Stomach (tissue), 19 donors: Measurements from ENCODE around the gene PECR. TPM values are rescaled to one million over a fixed set of nuclear protein-coding genes. Genes with fewer than 3 reads are reported as not detected.
A peak's percentile ranks its signal among the peaks of the same experiment; 100 is the strongest.

Experiments
- DNase-seq, 2 donors: peaks; one replicate each; pipeline versions ENCODE4 v3.0.0 to v3.0.0-alpha.2; 2013 to 2019
- H3K27ac ChIP-seq, 5 donors: fragments of 200-600 bp in 4 of 5; sonication (generic) in 4 of 5; one replicate each; pipeline ENCODE4 v1.5.1; 2013 to 2019; ENCODE audit warnings: mild to moderate bottlenecking in 1 of 5, moderate library complexity in 1 of 5
- H3K27me3 ChIP-seq, 3 donors: fragments of 200-600 bp; sonication (generic); one replicate each; pipeline ENCODE4 v1.5.1; 2017 to 2019; ENCODE audit warnings: mixed run types in 1 of 3
- H3K36me3 ChIP-seq, 4 donors: fragments of 200-600 bp; sonication (generic); 1 replicate in 3 of 4; 2 replicates in 1 of 4; pipeline ENCODE4 v1.5.1; 2016 to 2019
- H3K4me1 ChIP-seq, 4 donors: fragments of 200-600 bp; sonication (generic); one replicate each; pipeline ENCODE4 v1.5.1; 2016 to 2019
- H3K4me3 ChIP-seq, 4 donors: fragments of 200-600 bp; sonication (generic) in 3 of 4; one replicate each; pipeline ENCODE4 v1.5.1; 2016 to 2019; ENCODE audit warnings: mild to moderate bottlenecking in 1 of 4
- H3K9me3 ChIP-seq, 4 donors: fragments of 200-600 bp; sonication (generic); one replicate each; pipeline ENCODE4 v1.5.1; 2016 to 2019
- EP300 ChIP-seq: sonication (generic); formaldehyde crosslinking; IDR thresholded peaks from one replicate; pipeline ENCODE4 v1.6.1; 2017; ENCODE audit warnings: antibody characterized with exemption
- POLR2A ChIP-seq, 4 donors: fragments of 450-650 bp; IDR thresholded peaks; one replicate each; pipeline ENCODE4 v1.6.1; 2016; ENCODE audit warnings: antibody characterized with exemption in 4 of 4, control low read depth in 2 of 4, mild to moderate bottlenecking in 1 of 4, moderate library complexity in 1 of 4
- POLR2AphosphoS5 ChIP-seq, 3 donors: sonication (generic); formaldehyde crosslinking; IDR thresholded peaks; one replicate each; pipeline ENCODE4 v1.6.1; 2016; ENCODE audit warnings: antibody characterized with exemption in 3 of 3
- WGBS, 5 donors: extraction: QIAGEN DNeasy Blood & Tissue Kit in 3 of 5; methylation state at CpG; one replicate each; pipeline versions ENCODE4 v1.1.5 to v1.1.7; 2013 to 2018; 5-methylcytosine and 5-hydroxymethylcytosine counted together
- intact Hi-C: fragments of 100-400 bp; cut with DNase I; formaldehyde crosslinking; loops from one replicate; pipeline ENCODE4 v1.15.1; 2023; ENCODE audit warnings: low total_unique reads
- long read RNA-seq, 10 donors: transcript quantifications; one replicate each; lab custom pipeline, GENCODE V29; 2026
- polyA plus RNA-seq, 3 donors: library from polyadenylated mRNA; stranded (reverse); fragments of 200-250 nt; gene quantifications; one replicate each; pipeline ENCODE4 v1.2.3, GENCODE V29; 2013
- total RNA-seq, 5 donors: library from RNA; depleted of rRNA; stranded (reverse); fragments of >200 nt; gene quantifications; one replicate each; pipeline versions ENCODE4 v1.1.0 to v1.2.3, GENCODE V29; 2014 to 2016
- TF ChIP-seq, protein P1 (sequence below), 7 experiments: fragments of 450-650 bp in 4 of 7; fragments of 200-600 bp in 3 of 7; sonication (generic) in 3 of 7; IDR thresholded peaks; one replicate each; pipeline ENCODE4 v1.5.1; 2016 to 2019; ENCODE audit warnings: antibody characterized with exemption in 7 of 7, control low read depth in 2 of 7, mild to moderate bottlenecking in 1 of 7
- donor health status: healthy with polysubstance abuse.
- donor health status: Bipolar disorder and iron deficiency.
- donor health status: healthy.

PECR gene
- total RNA-seq = 10 to 100 TPM in 2 of 5 donors, 1 to 10 TPM in 2, not detected in 1; 6.1 to 71.8 (median 8.3) TPM
- polyA plus RNA-seq = 1 to 10 TPM; 4.1 to 7.8 (median 4.9) TPM
- long read RNA-seq, donor 1 = 0 reads
- long read RNA-seq, donor 2, partial matches to known transcripts = 0 of 2 reads
- long read RNA-seq, donor 2, other reads (novel, unspliced or antisense) = 0 of 2 reads
- long read RNA-seq, donor 3 = 0 reads
- long read RNA-seq, donor 4 = 0 reads
- long read RNA-seq, donor 5, partial matches to known transcripts = 0 of 1 reads
- long read RNA-seq, donor 5, other reads (novel, unspliced or antisense) = 0 of 1 reads
- long read RNA-seq, donor 6 = 0 reads
- long read RNA-seq, donor 7 = 0 reads
- long read RNA-seq, donor 8, partial matches to known transcripts = 0 of 1 reads
- long read RNA-seq, donor 8, other reads (novel, unspliced or antisense) = 0 of 1 reads
- long read RNA-seq, donor 9, partial matches to known transcripts = 0 of 3 reads
- long read RNA-seq, donor 9, other reads (novel, unspliced or antisense) = 0 of 3 reads
- long read RNA-seq, donor 10, partial matches to known transcripts = 0 of 2 reads
- long read RNA-seq, donor 10, other reads (novel, unspliced or antisense) = 0 of 2 reads

- peaks cover 5 to 44% (median 18%) of the 10 kb centered on the region in 4 donors for H3K4me1 ChIP-seq
- intact Hi-C loops = no loop called here
- no peaks in the 10 kb centered on the region for H3K36me3 ChIP-seq
- no peaks in the 10 kb centered on the region for H3K27me3 ChIP-seq
- TF ChIP-seq, protein P1, sequence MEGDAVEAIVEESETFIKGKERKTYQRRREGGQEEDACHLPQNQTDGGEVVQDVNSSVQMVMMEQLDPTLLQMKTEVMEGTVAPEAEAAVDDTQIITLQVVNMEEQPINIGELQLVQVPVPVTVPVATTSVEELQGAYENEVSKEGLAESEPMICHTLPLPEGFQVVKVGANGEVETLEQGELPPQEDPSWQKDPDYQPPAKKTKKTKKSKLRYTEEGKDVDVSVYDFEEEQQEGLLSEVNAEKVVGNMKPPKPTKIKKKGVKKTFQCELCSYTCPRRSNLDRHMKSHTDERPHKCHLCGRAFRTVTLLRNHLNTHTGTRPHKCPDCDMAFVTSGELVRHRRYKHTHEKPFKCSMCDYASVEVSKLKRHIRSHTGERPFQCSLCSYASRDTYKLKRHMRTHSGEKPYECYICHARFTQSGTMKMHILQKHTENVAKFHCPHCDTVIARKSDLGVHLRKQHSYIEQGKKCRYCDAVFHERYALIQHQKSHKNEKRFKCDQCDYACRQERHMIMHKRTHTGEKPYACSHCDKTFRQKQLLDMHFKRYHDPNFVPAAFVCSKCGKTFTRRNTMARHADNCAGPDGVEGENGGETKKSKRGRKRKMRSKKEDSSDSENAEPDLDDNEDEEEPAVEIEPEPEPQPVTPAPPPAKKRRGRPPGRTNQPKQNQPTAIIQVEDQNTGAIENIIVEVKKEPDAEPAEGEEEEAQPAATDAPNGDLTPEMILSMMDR (IDR thresholded peaks at IDR 0.05) = no peak
- no peak for TF ChIP-seq EP300
- TF ChIP-seq POLR2AphosphoS5 (IDR thresholded peaks at IDR 0.05) = peak in 2 of 3 donors; percentile 30
- TF ChIP-seq POLR2A (IDR thresholded peaks at IDR 0.05) = no peak
- peak within 1 kb of the TSS; percentile 60 to 90 (median 73) for H3K4me3 ChIP-seq
- peak; percentile 80 to 93 for DNase-seq
- 0 to 1% (median 1%) methylated on average over 35 to 44 of the region's 44 CpGs for WGBS, 5 donors
- peak within 1 kb of the TSS; percentile 52 to 74 (median 60) for H3K27ac ChIP-seq
- H3K9me3 ChIP-seq = no peaks in the 10 kb centered on the region
Measured at GRCh38 chr2:216081487-216082116, at the start of gene PECR, which contains the start of gene TMEM169. TSS of gene PECR (minus strand) at chr2:216081809. CDS start at chr2:216081741, 68 bp downstream. TSS of gene TMEM169 (plus strand) at chr2:216081919. CDS start at chr2:216095964, 14,045 bp downstream.

DNA sequence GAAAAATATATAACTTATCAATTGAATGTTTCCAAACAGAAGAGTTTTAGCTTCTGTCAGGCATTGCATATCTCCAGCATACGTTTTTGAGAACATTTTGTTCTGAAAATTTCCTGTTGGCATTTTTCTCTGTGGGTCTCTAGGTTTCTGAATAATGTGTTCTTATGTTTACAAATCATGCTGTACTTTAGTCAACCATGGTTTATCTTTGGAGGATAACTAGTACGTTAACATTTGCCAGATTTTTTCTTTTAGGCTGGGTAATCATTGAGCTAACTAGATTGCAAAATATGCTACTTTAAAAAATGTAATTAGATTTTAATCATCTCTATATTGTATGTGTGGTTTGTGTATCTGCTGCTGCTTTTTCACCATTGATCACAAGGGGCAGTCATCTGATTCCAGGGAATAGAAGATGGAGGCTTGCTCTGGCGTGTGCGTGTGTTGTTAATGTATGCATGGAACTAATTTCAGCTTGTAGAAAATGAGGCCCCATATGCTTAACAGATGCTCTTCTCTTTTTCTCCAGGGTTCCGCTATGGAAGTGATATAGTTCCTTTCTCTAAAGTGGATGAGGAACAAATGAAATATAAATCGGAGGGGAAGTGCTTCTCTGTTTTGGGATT lies 48.9 kb upstream of the PECR start:
- Histone ChIP-seq H3K27me3 (no peaks in the 10 kb centered on the region), H3K36me3 (peaks cover 66 to 100% (median 96%) of the 10 kb centered on the region in 4 donors), H3K27ac (peak overlapping the region in 4 of 5 donors; percentile 56 to 74 (median 68)), H3K4me3 (no peak overlapping the region), H3K9me3 (no peaks in the 10 kb centered on the region), H3K4me1 (peaks cover 18 to 66% (median 43%) of the 10 kb centered on the region in 4 donors)
- no peak for TF ChIP-seq EP300
- TF ChIP-seq POLR2AphosphoS5 (IDR thresholded peaks at IDR 0.05) = no peak
- TF ChIP-seq, protein P1 (IDR thresholded peaks at IDR 0.05) = no peak
- TF ChIP-seq POLR2A (IDR thresholded peaks at IDR 0.05) = no peak
- no peak for DNase-seq
- intact Hi-C loops = no loop called here
- WGBS, 5 donors = 60 to 70% (median 65%) methylated on average over 6 of the region's 6 CpGs

DNA sequence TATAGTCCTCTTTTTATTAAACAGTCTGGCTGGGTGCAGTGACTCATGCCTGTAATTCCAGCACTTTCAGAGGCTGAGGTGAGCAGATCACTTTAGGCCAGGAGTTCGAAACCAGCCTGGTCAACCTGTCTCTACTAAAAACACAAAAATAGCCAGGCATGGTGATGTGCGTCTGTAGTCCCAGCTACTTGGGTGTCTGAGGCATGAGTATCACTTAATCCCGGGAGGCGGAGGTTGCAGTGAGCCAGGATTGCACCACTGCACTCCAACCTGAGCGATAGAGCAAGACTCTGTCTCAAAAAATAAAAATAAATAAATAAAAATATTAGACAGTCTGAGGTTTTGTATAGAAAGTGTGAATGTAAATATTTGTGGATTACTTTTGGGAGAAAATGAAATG lies 45.3 kb upstream of the PECR start:
- Histone ChIP-seq H3K36me3 (peaks cover 76 to 100% (median 96%) of the 10 kb centered on the region in 4 donors), H3K27ac (no peak overlapping the region), H3K27me3 (no peaks in the 10 kb centered on the region), H3K4me1 (peaks cover 21 to 56% (median 35%) of the 10 kb centered on the region in 4 donors), H3K9me3 (no peaks in the 10 kb centered on the region), H3K4me3 (no peak overlapping the region)
- WGBS, 5 donors = 89 to 97% (median 92%) methylated on average over 5 of the region's 5 CpGs
- intact Hi-C loops = no loop called here
- no peak for DNase-seq
- TF ChIP-seq, protein P1 (IDR thresholded peaks at IDR 0.05) = no peak
- TF ChIP-seq EP300 = no peak
- no peak for TF ChIP-seq POLR2AphosphoS5 (IDR thresholded peaks at IDR 0.05)
- TF ChIP-seq POLR2A (IDR thresholded peaks at IDR 0.05) = no peak

DNA sequence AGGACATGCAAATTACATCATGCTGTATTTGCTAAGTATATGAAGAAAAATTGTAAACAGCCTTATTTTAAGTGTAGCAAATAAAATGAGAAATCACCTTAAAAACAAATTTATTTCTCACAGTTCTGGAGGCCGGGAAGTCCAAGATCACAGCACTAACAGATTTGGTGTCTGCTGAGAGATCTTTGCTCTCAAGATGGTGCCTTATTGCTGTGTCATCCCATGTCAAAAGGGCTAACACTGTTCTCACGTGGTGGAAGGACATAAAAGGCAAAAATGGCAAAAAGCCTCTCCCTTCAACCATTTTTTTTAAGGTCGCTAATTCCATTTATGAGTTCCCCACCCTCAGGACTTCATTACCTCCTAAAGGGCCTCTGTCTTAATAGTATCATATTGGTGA lies 39.6 kb upstream of the PECR start:
- peaks cover 6 to 35% (median 20%) of the 10 kb centered on the region in 4 donors for H3K4me1 ChIP-seq
- no peak overlapping the region for H3K4me3 ChIP-seq
- intact Hi-C loops = no loop called here
- H3K9me3 ChIP-seq = no peaks in the 10 kb centered on the region
- TF ChIP-seq POLR2AphosphoS5 (IDR thresholded peaks at IDR 0.05) = no peak
- no peak for TF ChIP-seq POLR2A (IDR thresholded peaks at IDR 0.05)
- TF ChIP-seq, protein P1 (IDR thresholded peaks at IDR 0.05) = no peak
- no peak for TF ChIP-seq EP300
- H3K27me3 ChIP-seq = no peaks in the 10 kb centered on the region
- H3K27ac ChIP-seq = no peak overlapping the region
- no peak for DNase-seq
- 85 to 89% (median 88%) methylated on average over 3 of the region's 3 CpGs for WGBS, 5 donors
- H3K36me3 ChIP-seq = peaks cover 52 to 100% (median 100%) of the 10 kb centered on the region in 4 donors
